Measurements from ENCODE around the gene TAC3.
"Not testable (repeated sequence)": the region's sequence is repeated elsewhere in the genome, so short reads cannot be mapped to it uniquely, and the experiment has no call there.

TAC3 gene

GRCh38 chr12:57019983-57020719, 3.8 kb upstream of the TAC3 start:
- no peak overlapping the region for H3K4me2 ChIP-seq (ENCODE audit: insufficient read depth, low read length)
- no peaks in the 10 kb centered on the region for H3K79me2 ChIP-seq (ENCODE audit: insufficient read depth, low read length)
- H3K4me3 ChIP-seq (ENCODE audit: low read depth in 1 of 2, low read length in 2 of 2): no peak overlapping the region
- H3K27me3 ChIP-seq (ENCODE audit: insufficient read depth, low read length, poor library complexity): peaks cover 4% of the 10 kb centered on the region
- no peaks in the 10 kb centered on the region for H3K4me1 ChIP-seq (ENCODE audit: insufficient read depth, low read length)
- H2AFZ ChIP-seq (ENCODE audit: low read depth, low read length): no peak overlapping the region
- TF ChIP-seq CTCF (IDR thresholded peaks at IDR 0.05; ENCODE audit: borderline replicate concordance, extremely low read depth, low read length, poor library complexity, severe bottlenecking): no peak
- TF ChIP-seq EZH2 (IDR thresholded peaks at IDR 0.05; ENCODE audit: borderline replicate concordance, low read depth, low read length, severe bottlenecking): no peak
- no peaks in the 10 kb centered on the region for H3K9me3 ChIP-seq (ENCODE audit: insufficient read depth, low read length, severe bottlenecking)
- no peaks in the 10 kb centered on the region for H3K36me3 ChIP-seq (ENCODE audit: insufficient read depth, low read length)
- ATAC-seq (ENCODE audit: insufficient read depth, low read depth) (no peak), DNase-seq (no peak)
- H3K27ac ChIP-seq (ENCODE audit: low read length): no peak overlapping the region
- H3K9ac ChIP-seq (ENCODE audit: low read depth, low read length): no peak overlapping the region
- H4K20me1 ChIP-seq (ENCODE audit: insufficient read depth, low read length): no peaks in the 10 kb centered on the region

GRCh38 chr12:57018906-57019305, 2.6 kb upstream of the TAC3 start:
- no peaks in the 10 kb centered on the region for H3K36me3 ChIP-seq (ENCODE audit: insufficient read depth, low read length)
- TF ChIP-seq CTCF (IDR thresholded peaks at IDR 0.05; ENCODE audit: borderline replicate concordance, extremely low read depth, low read length, poor library complexity, severe bottlenecking) (no peak), EZH2 (IDR thresholded peaks at IDR 0.05; ENCODE audit: borderline replicate concordance, low read depth, low read length, severe bottlenecking) (no peak)

GRCh38 chr12:57018353-57018752, 2.0 kb upstream of the TAC3 start:
- H3K27ac ChIP-seq (ENCODE audit: low read length); H3K9ac ChIP-seq (ENCODE audit: low read depth, low read length); H2AFZ ChIP-seq (ENCODE audit: low read depth, low read length); H3K4me1 ChIP-seq (ENCODE audit: insufficient read depth, low read length); H3K9me3 ChIP-seq (ENCODE audit: insufficient read depth, low read length, severe bottlenecking); H3K4me3 ChIP-seq (ENCODE audit: low read depth in 1 of 2, low read length in 2 of 2); ATAC-seq (ENCODE audit: insufficient read depth, low read depth); H3K36me3 ChIP-seq (ENCODE audit: insufficient read depth, low read length); DNase-seq; H4K20me1 ChIP-seq (ENCODE audit: insufficient read depth, low read length); H3K4me2 ChIP-seq (ENCODE audit: insufficient read depth, low read length); H3K79me2 ChIP-seq (ENCODE audit: insufficient read depth, low read length): not testable (repeated sequence)
- peaks cover 12% of the 10 kb centered on the region for H3K27me3 ChIP-seq (ENCODE audit: insufficient read depth, low read length, poor library complexity)

More at GRCh38 chr12:57018906-57019305, 2.6 kb upstream of the TAC3 start:
- Histone ChIP-seq H3K9me3 (ENCODE audit: insufficient read depth, low read length, severe bottlenecking) (no peaks in the 10 kb centered on the region), H3K27me3 (ENCODE audit: insufficient read depth, low read length, poor library complexity) (peaks cover 8% of the 10 kb centered on the region), H3K9ac (ENCODE audit: low read depth, low read length) (no peak overlapping the region), H2AFZ (ENCODE audit: low read depth, low read length) (no peak overlapping the region), H3K4me3 (ENCODE audit: low read depth in 1 of 2, low read length in 2 of 2) (no peak overlapping the region), H3K4me2 (ENCODE audit: insufficient read depth, low read length) (no peak overlapping the region), H3K27ac (ENCODE audit: low read length) (no peak overlapping the region), H3K79me2 (ENCODE audit: insufficient read depth, low read length) (no peaks in the 10 kb centered on the region), H4K20me1 (ENCODE audit: insufficient read depth, low read length) (no peaks in the 10 kb centered on the region), H3K4me1 (ENCODE audit: insufficient read depth, low read length) (no peaks in the 10 kb centered on the region)
- no peak for DNase-seq
- ATAC-seq (ENCODE audit: insufficient read depth, low read depth): no peak

GRCh38 chr12:57012600-57013465, 3.5 kb downstream of the TAC3 start:
- Histone ChIP-seq H3K4me2 (ENCODE audit: insufficient read depth, low read length) (no peak overlapping the region), H3K27ac (ENCODE audit: low read length) (no peak overlapping the region), H4K20me1 (ENCODE audit: insufficient read depth, low read length) (no peaks in the 10 kb centered on the region), H3K9me3 (ENCODE audit: insufficient read depth, low read length, severe bottlenecking) (no peaks in the 10 kb centered on the region), H2AFZ (ENCODE audit: low read depth, low read length) (no peak overlapping the region), H3K36me3 (ENCODE audit: insufficient read depth, low read length) (no peaks in the 10 kb centered on the region), H3K4me3 (ENCODE audit: low read depth in 1 of 2, low read length in 2 of 2) (no peak overlapping the region), H3K9ac (ENCODE audit: low read depth, low read length) (no peak overlapping the region), H3K79me2 (ENCODE audit: insufficient read depth, low read length) (no peaks in the 10 kb centered on the region), H3K27me3 (ENCODE audit: insufficient read depth, low read length, poor library complexity) (peaks cover 15% of the 10 kb centered on the region), H3K4me1 (ENCODE audit: insufficient read depth, low read length) (no peaks in the 10 kb centered on the region)
- peak; percentile 13 for TF ChIP-seq CTCF (IDR thresholded peaks at IDR 0.05; ENCODE audit: borderline replicate concordance, extremely low read depth, low read length, poor library complexity, severe bottlenecking)
- no peak for TF ChIP-seq EZH2 (IDR thresholded peaks at IDR 0.05; ENCODE audit: borderline replicate concordance, low read depth, low read length, severe bottlenecking)
- no peak for ATAC-seq (ENCODE audit: insufficient read depth, low read depth)
- no peak for DNase-seq
